ES-I3 (cell line): ENCODE results near the gene DDI2.

ENCODE experiments used
- H3K36me3 ChIP-seq: 2 replicates; pipeline ENCODE4 v1.6.1; 2013; ENCODE audit warnings: mild to moderate bottlenecking, low read length, control low read depth, moderate library complexity; ENCODE audit not compliant: insufficient read depth
- H3K4me1 ChIP-seq: 2 replicates; pipeline ENCODE4 v1.6.1; 2013; ENCODE audit warnings: mild to moderate bottlenecking, control low read depth, low read length; ENCODE audit not compliant: insufficient read depth
- H3K9ac ChIP-seq: 2 replicates; pipeline ENCODE4 v1.6.1; 2013; ENCODE audit warnings: low read depth, mild to moderate bottlenecking, low read length, moderate library complexity
- H3K9me3 ChIP-seq: 2 replicates; pipeline ENCODE4 v1.6.1; 2013; ENCODE audit warnings: mild to moderate bottlenecking, low read length, moderate library complexity; ENCODE audit not compliant: control insufficient read depth, insufficient read depth

The DDI2 gene

DNA sequence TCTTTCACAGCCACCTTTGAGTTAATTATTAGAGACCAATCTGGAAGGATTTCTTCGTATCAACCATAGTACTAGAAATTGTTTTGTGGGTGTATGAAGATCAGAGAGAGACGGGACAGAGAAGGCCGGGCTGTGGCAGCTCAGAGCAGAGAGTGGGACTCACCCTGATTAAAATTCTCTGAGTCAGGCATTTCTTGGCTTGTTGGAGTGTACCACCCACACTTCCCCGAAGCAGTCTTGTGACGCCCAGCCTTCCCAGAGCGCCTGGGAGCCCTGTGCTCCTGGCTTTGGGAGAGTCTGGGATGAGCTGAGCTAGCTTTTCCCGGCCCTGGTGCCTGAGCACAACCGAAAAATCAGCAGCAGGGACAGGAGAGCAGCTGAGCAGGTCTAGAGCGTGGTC, 86.3 kb downstream of the DDI2 start:
- Histone ChIP-seq H3K9me3 (no peaks in the 10 kb centered on the region), H3K9ac (no peak overlapping the region), H3K4me1 (0 out of 2 replicates have a peak, but pooled peaks cover 4% of the 10 kb centered on the region), H3K36me3 (no peaks in the 10 kb centered on the region)

DNA sequence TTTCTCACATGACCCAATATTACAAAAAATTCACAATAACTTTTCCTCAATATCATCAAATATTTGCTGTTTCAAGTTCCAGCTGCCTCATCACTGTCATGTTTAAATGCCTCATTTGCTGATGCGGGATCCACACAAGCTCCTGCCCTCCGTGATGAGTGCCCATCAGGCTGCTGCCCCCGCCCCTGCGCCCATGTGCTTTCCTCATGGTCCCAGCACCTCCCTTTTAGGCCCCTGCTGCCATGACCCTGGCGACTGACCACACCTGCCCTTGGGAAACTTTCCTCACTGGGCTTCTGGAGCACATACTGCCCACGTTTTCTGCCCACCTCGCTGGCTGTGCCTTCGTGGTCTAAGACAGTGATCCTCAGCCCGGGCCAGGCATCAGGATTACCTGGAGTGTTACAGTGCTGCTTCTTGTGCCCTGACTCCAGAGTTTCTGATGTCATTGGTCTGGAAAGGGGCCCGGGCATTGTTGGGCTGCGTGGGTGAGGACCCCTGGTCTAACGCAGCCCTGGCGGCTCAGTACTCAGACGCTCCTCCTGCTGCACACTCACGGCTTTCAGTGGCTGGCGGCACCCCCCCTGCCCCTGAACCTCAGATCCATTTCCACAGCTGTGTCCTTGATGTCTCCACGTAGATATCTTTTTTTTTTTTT, 87.4 kb downstream of the DDI2 start:
- 0 out of 2 replicates have a peak, but pooled peaks cover 4% of the 10 kb centered on the region for H3K4me1 ChIP-seq

DNA sequence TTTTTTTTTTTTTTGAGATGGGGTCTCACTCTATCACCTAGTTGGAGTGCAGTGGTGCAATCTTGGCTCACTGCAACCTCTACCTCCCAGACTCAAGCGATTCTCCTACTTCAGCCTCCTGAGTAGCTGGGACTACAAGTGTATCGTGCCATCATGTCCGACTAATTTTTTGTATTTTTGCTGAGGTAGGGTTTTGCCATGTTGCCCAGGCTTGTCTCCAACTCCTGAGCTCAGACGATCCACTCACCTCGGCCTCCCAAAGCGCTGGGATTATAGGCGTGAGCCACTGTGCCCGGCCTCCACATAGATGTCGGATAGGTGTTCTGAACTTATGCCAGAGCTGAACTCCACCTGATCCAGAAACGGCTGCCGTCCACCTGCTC, 87.9 kb downstream of the DDI2 start:
- Histone ChIP-seq H3K9ac (no peak overlapping the region), H3K36me3 (no peaks in the 10 kb centered on the region), H3K4me1 (0 out of 2 replicates have a peak, but pooled peaks cover 4% of the 10 kb centered on the region), H3K9me3 (no peaks in the 10 kb centered on the region)

More for the DNA sequence above, 87.4 kb downstream of the DDI2 start:
- Histone ChIP-seq H3K9ac (no peak overlapping the region), H3K9me3 (no peaks in the 10 kb centered on the region), H3K36me3 (no peaks in the 10 kb centered on the region)

GRCh38 chr1:15706751-15707150, 89.5 kb downstream of the DDI2 start:
- Histone ChIP-seq H3K36me3 (no peaks in the 10 kb centered on the region), H3K9ac (no peak overlapping the region), H3K4me1 (0 out of 2 replicates have a peak, but pooled peaks cover 4% of the 10 kb centered on the region), H3K9me3 (no peaks in the 10 kb centered on the region)

- no peaks in the 10 kb centered on the region; the same call in 1 of the 2 replicates for H3K36me3 ChIP-seq
Measured at GRCh38 chr1:15707239-15707925, 90.1 kb downstream of the DDI2 start.

DNA sequence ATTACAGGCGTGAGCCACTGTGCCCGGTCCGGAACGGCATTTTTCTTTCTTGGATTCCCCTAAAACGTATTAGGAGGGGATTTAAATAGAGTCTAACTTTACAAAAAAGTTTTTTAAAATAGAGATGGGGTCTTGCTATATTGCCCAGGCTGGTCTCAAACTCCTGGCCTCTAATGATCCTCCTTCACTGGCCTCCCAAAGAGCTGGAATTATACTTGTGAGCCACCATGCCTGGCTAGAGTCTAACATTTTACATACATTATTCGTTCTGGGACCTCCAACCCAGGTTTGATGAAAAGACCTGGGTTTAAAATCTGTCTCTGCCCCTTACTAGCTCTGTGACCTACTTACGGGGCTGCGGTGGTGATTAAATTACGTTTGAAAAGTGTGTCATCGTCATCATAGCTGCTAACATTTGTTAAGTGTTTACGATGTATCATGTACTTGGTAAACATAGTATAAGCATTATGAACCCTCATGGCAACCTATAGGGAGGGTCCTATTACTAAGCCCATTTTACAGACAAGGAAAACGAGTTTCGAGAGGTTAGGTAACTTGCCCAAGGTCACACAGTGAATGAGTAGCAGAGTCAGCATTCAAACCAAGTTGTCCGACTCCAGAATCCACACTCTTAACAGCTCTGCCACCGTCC, 91.4 kb downstream of the DDI2 start:
- no peak overlapping the region for H3K9ac ChIP-seq
- H3K4me1 ChIP-seq, result no peaks in the 10 kb centered on the region
- no peaks in the 10 kb centered on the region for H3K9me3 ChIP-seq

More at GRCh38 chr1:15707239-15707925, 90.1 kb downstream of the DDI2 start:
- H3K9me3 ChIP-seq, result no peaks in the 10 kb centered on the region
- no peak overlapping the region for H3K9ac ChIP-seq
- H3K4me1 ChIP-seq, result 0 out of 2 replicates have a peak, but pooled peaks cover 4% of the 10 kb centered on the region

DNA sequence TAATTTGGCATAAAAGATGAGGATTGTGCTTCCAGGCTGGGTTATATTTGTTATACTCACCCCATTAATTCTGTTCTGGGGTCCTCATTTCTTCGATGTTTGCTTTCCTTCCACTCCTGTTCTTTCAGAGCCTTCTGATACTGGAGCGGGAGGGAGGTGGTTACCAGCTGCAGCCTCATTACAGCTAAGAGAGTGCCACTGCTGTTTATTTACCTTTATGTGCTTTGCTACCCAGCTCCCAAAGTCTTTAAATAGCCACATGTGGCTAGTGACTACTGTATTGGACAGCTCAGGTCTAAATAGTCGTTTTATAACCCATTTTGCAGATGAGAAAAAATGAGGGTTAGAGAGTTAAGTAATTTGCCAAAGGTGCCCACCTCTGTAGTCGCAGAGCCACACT, 92.0 kb downstream of the DDI2 start:
- Histone ChIP-seq H3K9me3 (no peaks in the 10 kb centered on the region), H3K36me3 (no peaks in the 10 kb centered on the region; the same call in 1 of the 2 replicates), H3K9ac (no peak overlapping the region), H3K4me1 (no peaks in the 10 kb centered on the region)

More for the DNA sequence above, 91.4 kb downstream of the DDI2 start:
- H3K36me3 ChIP-seq, result no peaks in the 10 kb centered on the region; the same call in 1 of the 2 replicates

DNA sequence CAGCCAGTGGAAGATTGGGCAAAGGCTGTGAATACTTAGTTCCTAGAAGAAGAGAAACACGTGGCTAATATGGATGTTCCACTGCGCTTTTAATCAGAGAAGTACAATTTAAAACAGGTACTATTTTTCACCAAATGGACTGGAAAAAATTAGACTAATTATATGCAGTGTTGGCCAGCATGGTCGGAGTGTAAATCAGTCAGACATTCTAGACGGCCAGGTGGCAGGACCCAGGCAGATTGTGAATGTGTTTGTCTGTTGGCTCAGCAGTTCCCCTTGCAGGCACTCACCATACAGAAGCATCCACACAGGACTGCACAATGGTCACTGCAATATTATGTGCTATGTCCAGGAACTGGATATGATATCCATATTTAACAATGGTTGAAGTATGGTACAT, 94.9 kb downstream of the DDI2 start:
- Histone ChIP-seq H3K9ac (no peak overlapping the region), H3K36me3 (no peaks in the 10 kb centered on the region; the same call in none of the 2 replicates)

GRCh38 chr1:15714406-15715136, 97.3 kb downstream of the DDI2 start:
- Histone ChIP-seq H3K9ac (no peak overlapping the region), H3K9me3 (no peaks in the 10 kb centered on the region)

More for the DNA sequence above, 94.9 kb downstream of the DDI2 start:
- Histone ChIP-seq H3K4me1 (no peaks in the 10 kb centered on the region), H3K9me3 (no peaks in the 10 kb centered on the region)

DNA sequence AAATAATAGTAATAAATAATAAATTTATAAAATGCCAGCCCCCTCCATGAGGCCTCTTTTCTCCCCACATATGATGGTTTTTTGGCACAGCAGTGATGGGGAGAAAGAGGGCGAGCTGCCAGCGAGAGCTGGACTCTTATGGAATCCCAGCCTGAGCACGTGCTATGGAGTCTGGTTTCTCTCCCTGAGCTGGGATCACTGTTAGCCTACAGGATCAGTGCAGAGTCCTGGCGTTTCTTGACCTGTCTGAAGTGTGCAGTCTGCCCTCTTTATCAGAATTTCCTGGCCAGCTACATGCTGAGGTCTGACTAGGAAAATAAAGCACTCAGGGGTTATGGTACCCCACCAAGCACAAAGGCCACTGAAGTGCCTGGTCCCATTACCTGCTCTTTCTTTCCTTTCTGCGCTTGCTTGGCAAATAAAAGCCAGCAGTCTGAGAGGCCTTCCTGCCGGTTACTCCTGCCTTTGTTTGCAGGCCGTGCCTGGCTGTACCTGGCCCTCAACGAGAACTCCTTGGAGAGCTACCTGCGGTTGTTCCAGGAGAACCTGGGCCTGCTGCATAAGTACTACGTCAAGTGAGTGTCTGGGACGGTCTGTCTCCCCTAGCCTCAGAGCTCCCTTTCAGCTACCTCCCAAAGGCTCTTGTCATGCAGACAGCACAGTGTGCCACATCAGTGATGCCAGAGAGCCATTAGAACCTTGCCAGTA, 100.3 kb downstream of the DDI2 start:
- Histone ChIP-seq H3K9ac (no peak overlapping the region), H3K36me3 (no peaks in the 10 kb centered on the region; the same call in 1 of the 2 replicates), H3K9me3 (no peaks in the 10 kb centered on the region)

More at GRCh38 chr1:15714406-15715136, 97.3 kb downstream of the DDI2 start:
- no peaks in the 10 kb centered on the region; the same call in none of the 2 replicates for H3K36me3 ChIP-seq
- no peaks in the 10 kb centered on the region for H3K4me1 ChIP-seq

GRCh38 chr1:15718199-15718601, 100.9 kb downstream of the DDI2 start:
- H3K36me3 ChIP-seq, result no peaks in the 10 kb centered on the region; the same call in 1 of the 2 replicates
- no peaks in the 10 kb centered on the region for H3K4me1 ChIP-seq
- no peak overlapping the region for H3K9ac ChIP-seq
- no peaks in the 10 kb centered on the region for H3K9me3 ChIP-seq

More for the DNA sequence above, 100.3 kb downstream of the DDI2 start:
- H3K4me1 ChIP-seq, result no peaks in the 10 kb centered on the region
